Bronchial epithelial cell (primary cell): ENCODE measurements around the gene ZNFX1. TPM values are rescaled to one million over a fixed set of nuclear protein-coding genes. Genes with fewer than 3 reads are reported as not detected.
"Not testable (repeated sequence)": the region's sequence is repeated elsewhere in the genome, so short reads cannot be mapped to it uniquely, and the experiment has no call there.

Experiments
- DNase-seq: peaks from one replicate; pipeline ENCODE4 v3.0.0-alpha.2; 2010; ENCODE audit warnings: low read depth
- FAIRE-seq: peaks from 2 replicates; lab custom pipeline; 2011; peaks lifted over from hg19 to GRCh38; lab: Jason Lieb, UNC
- H3K27me3 ChIP-seq: 2 replicates; pipeline ENCODE4 v1.5.1; 2011; ENCODE audit warnings: low read length; ENCODE audit not compliant: control insufficient read depth, insufficient read depth
- H3K36me3 ChIP-seq: 2 replicates; pipeline ENCODE4 v1.5.1; 2011; ENCODE audit warnings: low read length; ENCODE audit not compliant: control insufficient read depth, insufficient read depth
- H3K4me3 ChIP-seq: 2 replicates; pipeline ENCODE4 v1.5.1; 2011; ENCODE audit warnings: mild to moderate bottlenecking, low read depth, low read length, control low read depth
- CTCF ChIP-seq: IDR thresholded peaks from 2 replicates; pipeline ENCODE4 v1.5.1; 2011; ENCODE audit warnings: mild to moderate bottlenecking, moderate library complexity, low read length, control low read depth, inconsistent platforms; ENCODE audit not compliant: insufficient read depth, severe bottlenecking
- total RNA-seq: library from RNA; depleted of rRNA; stranded (reverse); fragments of >200 nt; gene quantifications from 2 replicates; pipeline ENCODE4 v1.2.1, GENCODE V29; 2014

The ZNFX1 gene
- total RNA-seq, 1 donor from 2014 or later: 12.4 TPM

- no peak for TF ChIP-seq CTCF
- Histone ChIP-seq H3K4me3 (no peak overlapping the region), H3K36me3 (peaks cover 37% of the 10 kb centered on the region), H3K27me3 (no peaks in the 10 kb centered on the region)
- DNase-seq: no peak
- FAIRE-seq: no peak
These were observed 48.5 kb downstream of the ZNFX1 start for GRCh38 chr20:49229381-49229780.

GRCh38 chr20:49228676-49229075 is 49.2 kb downstream of the ZNFX1 start:
- no peak overlapping the region for H3K4me3 ChIP-seq
- no peak for TF ChIP-seq CTCF
- H3K27me3 ChIP-seq: no peaks in the 10 kb centered on the region
- FAIRE-seq: no peak
- DNase-seq: no peak
- H3K36me3 ChIP-seq: peaks cover 41% of the 10 kb centered on the region

GRCh38 chr20:49225896-49226295 is 52.0 kb downstream of the ZNFX1 start:
- no peak for FAIRE-seq
- TF ChIP-seq CTCF: no peak
- Histone ChIP-seq H3K27me3 (no peaks in the 10 kb centered on the region), H3K4me3 (no peak overlapping the region), H3K36me3 (peaks cover 45% of the 10 kb centered on the region)
- DNase-seq: no peak

- DNase-seq (no peak), FAIRE-seq (no peak)
- Histone ChIP-seq H3K4me3 (peak overlapping the region; percentile 86), H3K36me3 (peaks cover 24% of the 10 kb centered on the region), H3K27me3 (no peaks in the 10 kb centered on the region)
- TF ChIP-seq CTCF: no peak
These were observed 57.7 kb downstream of the ZNFX1 start for GRCh38 chr20:49219924-49220831.

GRCh38 chr20:49219091-49219923 is 58.5 kb downstream of the ZNFX1 start, which contains the start of gene DDX27:
Gene DDX27, plus strand, starts transcription at chr20:49219416. Its CDS starts 33 bp downstream, at chr20:49219449.
- Histone ChIP-seq H3K36me3 (peaks cover 17% of the 10 kb centered on the region), H3K4me3 (peak within 1 kb of the TSS; percentile 86), H3K27me3 (no peaks in the 10 kb centered on the region)
- TF ChIP-seq CTCF: no peak
- FAIRE-seq (peak; percentile 80), DNase-seq (peak; percentile 94)

GRCh38 chr20:49218739-49219090 is 59.1 kb downstream of the ZNFX1 start:
- not testable (repeated sequence) for FAIRE-seq, H3K27me3 ChIP-seq, H3K4me3 ChIP-seq, DNase-seq
- peaks cover 12% of the 10 kb centered on the region for H3K36me3 ChIP-seq
